HG03064 (cell line): Measurements from ENCODE around the gene EVC.

Experiments
- ATAC-seq: cut with Tn5 transposase; IDR thresholded peaks from one replicate; pipeline ENCODE4 v1.9.1; 2021; ENCODE audit warnings: low read depth; ENCODE audit not compliant: unreplicated experiment

Gene EVC

GRCh38 chr4:5730436-5730835, 19.4 kb downstream of the EVC start:
- no peak for ATAC-seq

- no peak for ATAC-seq
These were observed 20.3 kb downstream of the EVC start for GRCh38 chr4:5730993-5731990.

DNA sequence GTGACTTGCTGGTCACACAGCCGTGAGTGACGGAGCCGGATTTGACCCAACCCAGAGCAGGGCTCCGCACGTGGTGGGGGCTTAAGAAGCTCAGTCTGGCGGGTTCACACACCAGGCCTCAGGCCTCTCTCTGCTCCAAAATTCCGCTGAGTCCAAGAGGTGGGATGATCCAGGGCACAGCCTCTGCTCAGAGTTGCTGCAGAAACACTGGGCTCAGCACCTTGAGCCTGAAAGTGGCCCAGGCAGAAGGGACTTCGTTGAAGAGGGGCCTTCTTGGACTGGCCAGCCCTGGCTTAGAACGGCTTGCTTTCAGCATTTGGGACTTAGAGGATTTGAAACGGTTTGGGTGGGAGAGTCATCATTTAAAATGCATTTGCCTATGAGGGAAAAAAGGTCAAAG, 21.2 kb downstream of the EVC start:
- ATAC-seq = no peak

- no peak for ATAC-seq
These were observed 23.9 kb downstream of the EVC start for GRCh38 chr4:5734853-5735252.

DNA sequence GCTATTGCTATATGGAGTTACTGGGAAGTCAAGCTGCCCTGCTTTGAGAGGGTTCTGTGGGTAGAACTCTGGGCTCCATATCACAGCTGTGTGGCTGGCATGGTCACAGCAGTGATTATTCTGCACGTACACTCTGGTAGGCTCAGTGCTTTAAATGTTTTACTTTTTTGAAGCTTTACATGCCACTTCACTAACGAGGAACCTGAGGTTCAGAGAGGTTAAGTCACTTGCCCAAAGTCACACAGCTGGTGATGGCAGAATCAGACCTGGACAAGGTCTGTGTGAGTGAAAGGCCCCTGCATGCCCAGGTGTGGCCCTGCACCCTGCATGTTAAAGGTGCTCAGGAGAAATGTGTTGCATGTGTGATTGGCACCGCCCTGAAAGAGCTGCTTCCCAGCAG, 24.5 kb downstream of the EVC start:
- ATAC-seq = no peak

GRCh38 chr4:5738061-5738460, 27.1 kb downstream of the EVC start:
- ATAC-seq = no peak

- no peak for ATAC-seq
These were observed 31.4 kb downstream of the EVC start for GRCh38 chr4:5742388-5742787.

DNA sequence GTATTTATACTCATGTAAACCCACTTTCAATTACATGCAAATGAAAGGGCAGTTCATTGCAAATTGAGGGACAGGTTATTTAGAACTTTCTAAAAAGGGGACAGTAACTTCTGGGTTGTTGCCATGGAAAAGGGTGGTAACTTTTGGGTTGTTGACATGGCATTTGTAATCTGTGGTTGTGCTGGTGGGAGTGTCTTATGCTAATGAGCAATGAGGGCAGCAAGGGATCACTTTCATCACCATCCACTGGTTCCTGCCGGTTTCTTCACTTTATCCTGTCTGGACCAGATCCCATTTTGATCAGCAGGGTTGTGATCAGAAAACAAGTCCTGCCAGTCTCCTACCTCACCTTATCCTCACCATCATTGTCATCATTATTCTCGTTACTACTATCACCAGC, 32.0 kb downstream of the EVC start:
- ATAC-seq = no peak

- no peak for ATAC-seq
These were observed 35.2 kb downstream of the EVC start for GRCh38 chr4:5746250-5746649.

DNA sequence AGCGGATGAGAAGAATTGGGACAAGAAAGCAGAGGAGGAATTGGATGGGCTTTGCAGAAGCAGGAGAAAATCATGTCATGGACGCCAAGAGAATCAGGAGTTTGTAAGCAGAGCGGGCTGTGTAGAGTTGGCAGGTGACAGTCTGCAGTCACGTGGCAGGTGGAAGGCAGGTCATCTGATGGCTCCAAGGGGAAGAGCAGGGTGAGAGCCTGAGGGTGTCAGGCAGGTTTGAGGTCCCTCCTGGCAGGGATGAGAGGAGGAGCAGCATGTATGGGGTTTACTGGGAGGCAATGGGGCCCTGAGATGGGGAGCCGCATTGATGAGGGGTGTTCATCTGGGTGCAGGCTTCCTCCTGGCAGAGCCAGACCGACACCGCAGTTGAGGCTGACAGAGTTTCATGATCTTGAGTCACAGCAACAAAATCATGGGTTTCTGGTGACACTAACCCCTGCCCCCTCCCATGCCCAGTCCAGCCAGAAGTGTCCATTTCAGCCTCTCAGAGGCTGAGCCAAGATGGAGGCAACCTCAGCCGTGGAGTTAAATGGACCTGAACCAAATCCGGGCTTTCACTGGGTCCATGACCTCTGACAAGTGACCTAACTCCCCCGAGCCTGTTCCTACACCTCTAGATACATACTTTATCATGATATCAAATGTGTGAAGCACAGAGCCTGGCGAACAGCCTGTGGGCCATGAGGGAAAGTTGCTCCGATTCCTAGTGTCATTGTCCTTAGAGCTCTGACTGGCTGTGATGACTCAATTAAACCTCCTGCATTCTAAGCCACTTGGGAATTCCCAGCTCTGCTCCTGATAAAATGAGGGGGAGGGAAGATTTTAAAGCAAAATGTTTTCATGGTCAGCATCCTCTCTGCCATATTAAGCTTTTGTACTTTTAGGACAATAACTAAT, 36.1 kb downstream of the EVC start:
- no peak for ATAC-seq

DNA sequence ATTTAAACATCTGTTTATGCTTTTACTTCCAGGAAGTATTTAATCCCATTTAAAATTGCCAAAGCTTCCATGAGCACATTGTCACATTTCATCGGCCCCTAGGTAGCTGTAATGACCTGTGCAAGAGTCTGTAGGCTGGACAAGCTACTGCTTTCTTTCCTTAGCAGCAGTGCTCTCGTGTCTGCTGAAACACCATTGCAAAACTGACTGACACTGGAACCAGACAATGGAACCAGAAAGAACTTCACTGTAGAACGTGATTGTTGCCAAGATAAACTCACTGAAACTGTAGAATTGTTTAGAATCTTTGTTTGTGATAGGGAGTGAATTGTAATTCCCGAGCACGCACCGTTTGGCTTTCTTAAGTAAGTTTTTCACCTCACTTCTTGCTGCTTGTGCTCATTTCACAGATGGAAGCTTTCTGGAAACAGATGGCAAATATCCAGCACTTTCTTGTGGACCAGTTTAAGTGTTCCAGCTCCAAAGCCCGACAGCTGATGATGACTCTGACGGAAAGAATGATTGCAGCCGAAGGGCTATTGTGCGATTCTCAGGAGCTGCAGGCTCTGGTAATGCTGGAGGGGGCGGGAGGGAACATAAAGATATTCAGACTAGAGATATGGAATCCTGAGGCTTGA, 36.9 kb downstream of the EVC start:
- ATAC-seq = no peak

GRCh38 chr4:5749568-5749967, 38.6 kb downstream of the EVC start:
- ATAC-seq = no peak

GRCh38 chr4:5750052-5750945, 39.3 kb downstream of the EVC start:
- ATAC-seq = no peak

GRCh38 chr4:5750946-5751665, 40.1 kb downstream of the EVC start:
- ATAC-seq = no peak

DNA sequence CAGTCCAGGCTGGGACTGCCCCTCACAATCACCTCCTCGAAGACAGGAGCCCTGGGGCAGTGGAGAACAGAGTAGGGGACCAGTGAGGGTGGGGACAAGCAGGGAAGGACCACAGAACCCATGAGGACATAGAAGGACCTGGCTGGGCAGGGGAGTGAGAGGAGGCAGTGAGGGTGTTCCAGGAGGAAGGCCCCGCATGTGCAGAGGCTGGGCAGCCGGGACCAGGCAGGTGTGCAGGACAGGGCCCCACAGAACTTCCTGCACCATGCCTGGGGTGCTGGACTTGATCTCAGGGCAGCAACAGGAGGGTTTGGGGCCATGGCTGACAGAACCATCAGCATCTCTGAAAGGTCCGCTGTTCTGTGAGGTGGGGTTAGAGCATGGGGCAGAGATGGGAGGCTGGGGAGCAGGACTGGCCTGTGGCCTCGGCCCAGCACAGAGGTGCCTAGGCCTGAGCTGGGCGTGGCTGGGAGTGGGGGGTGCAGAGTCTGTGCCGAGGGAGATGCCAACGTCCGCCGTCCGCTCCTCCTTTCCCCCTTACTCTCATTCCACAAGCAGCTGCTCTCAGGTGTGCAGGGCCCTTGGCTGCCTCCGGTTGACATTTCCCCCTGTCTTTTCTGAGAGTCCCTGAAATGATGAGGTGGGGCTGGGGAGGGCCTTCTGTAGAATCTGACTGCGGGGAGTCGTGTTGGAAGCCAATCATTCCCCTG, 40.8 kb downstream of the EVC start:
- ATAC-seq = no peak

- ATAC-seq = no peak
These were observed 41.6 kb downstream of the EVC start for GRCh38 chr4:5752376-5753184.

GRCh38 chr4:5753366-5753765, 42.4 kb downstream of the EVC start:
- no peak for ATAC-seq
